HepG2 (cell line): ENCODE data around the gene ZDHHC14. TPM values are rescaled to one million over a fixed set of nuclear protein-coding genes. Genes with fewer than 3 reads are reported as not detected.

Experiments used
- FOSL2 ChIP-seq: sonication (generic); formaldehyde crosslinking; IDR thresholded peaks from 2 replicates; pipeline ENCODE4 v1.4.0; 2020; ENCODE audit warnings: missing genetic modification reagents
- HOXA7 ChIP-seq: sonication (generic); formaldehyde crosslinking; IDR thresholded peaks from 2 replicates; pipeline ENCODE4 v1.8.1; 2022; ENCODE audit warnings: mild to moderate bottlenecking, missing genetic modification reagents, moderate library complexity
- KAT7 ChIP-seq: IDR thresholded peaks from 2 replicates; pipeline ENCODE4 v1.6.1; 2018; ENCODE audit warnings: borderline replicate concordance, missing compliant biosample characterization
- KDM3A ChIP-seq: IDR thresholded peaks from 2 replicates; pipeline ENCODE4 v1.6.1; 2018; ENCODE audit warnings: low read depth, missing compliant biosample characterization
- MAFK ChIP-seq, 2 experiments: IDR thresholded peaks in 1 of 2; conservative IDR thresholded peaks in 1 of 2; 2 replicates each; pipeline ENCODE4 v1.6.1; 2011; ENCODE audit warnings: improper control_type of control experiment in 2 of 2, low read length in 2 of 2
- MEIS1 ChIP-seq: sonication (generic); formaldehyde crosslinking; IDR thresholded peaks from 2 replicates; pipeline ENCODE4 v1.9.0; 2021; ENCODE audit warnings: mild to moderate bottlenecking, missing genetic modification reagents, moderate library complexity, borderline replicate concordance
- TCF7 ChIP-seq: sonication (generic); IDR thresholded peaks from 2 replicates; pipeline ENCODE4 v1.6.1; 2016; ENCODE audit warnings: antibody characterized with exemption, low read depth
- ZBTB42 ChIP-seq: sonication (generic); formaldehyde crosslinking; IDR thresholded peaks from 2 replicates; pipeline ENCODE4 v1.5.0; 2020; ENCODE audit warnings: mild to moderate bottlenecking, missing genetic modification reagents
- ZMAT3 ChIP-seq: sonication (generic); formaldehyde crosslinking; conservative IDR thresholded peaks from 2 replicates; pipeline ENCODE4 v1.7.0; 2021; ENCODE audit warnings: missing genetic modification reagents
- ZNF205 ChIP-seq: IDR thresholded peaks from 2 replicates; pipeline ENCODE4 v1.6.1; 2018; ENCODE audit warnings: missing biosample characterization, missing genetic modification reagents
- ZNF44 ChIP-seq: sonication (generic); formaldehyde crosslinking; IDR thresholded peaks from 2 replicates; pipeline ENCODE4 v1.5.1; 2020; ENCODE audit warnings: mild to moderate bottlenecking, missing genetic modification reagents
- ZNF546 ChIP-seq: sonication (generic); formaldehyde crosslinking; conservative IDR thresholded peaks from 2 replicates; pipeline ENCODE4 v1.8.1; 2023; ENCODE audit warnings: mild to moderate bottlenecking, missing genetic modification reagents
- ZNF761 ChIP-seq: sonication (generic); formaldehyde crosslinking; conservative IDR thresholded peaks from 2 replicates; pipeline ENCODE4 v1.4.0; 2020; ENCODE audit warnings: mild to moderate bottlenecking, missing genetic modification reagents
- ZSCAN22 ChIP-seq: sonication (generic); formaldehyde crosslinking; IDR thresholded peaks from 2 replicates; pipeline ENCODE4 v1.4.0; 2020; ENCODE audit warnings: mild to moderate bottlenecking, missing genetic modification reagents
- polyA plus RNA-seq, 8 experiments: library from polyadenylated mRNA; depleted of rRNA in 3 of 8; stranded (reverse) in 7 of 8; unstranded in 1 of 8; fragments of >200 nt; fragmentation: Illumina TruSeq in 4 of 8; extraction: Trizol in 4 of 8; gene quantifications; 2 replicates each; pipeline versions ENCODE4 v1.2.1 to v1.2.3, GENCODE V29; 2011 to 2016; ENCODE audit warnings: low read depth in 4 of 8, missing spikeins in 1 of 8, mixed read lengths in 1 of 8; ENCODE audit not compliant: insufficient read depth in 1 of 8
- total RNA-seq, 5 experiments: library from RNA; depleted of rRNA; stranded (reverse); fragments of >200 nt; fragmentation: Illumina TruSeq; extraction: Trizol; gene quantifications; 2 replicates each; pipeline ENCODE4 v1.2.3, GENCODE V29; 2016; ENCODE audit warnings: low read depth in 1 of 5
- TF ChIP-seq, protein P1 (sequence below): sonication (generic); formaldehyde crosslinking; conservative IDR thresholded peaks from 2 replicates; pipeline ENCODE4 v1.4.0; 2020; ENCODE audit warnings: mild to moderate bottlenecking, missing genetic modification reagents, moderate library complexity
- TF ChIP-seq, protein P2 (sequence below): sonication (generic); formaldehyde crosslinking; IDR thresholded peaks from 2 replicates; pipeline ENCODE4 v1.9.0; 2021; ENCODE audit warnings: missing genetic modification reagents, borderline replicate concordance
- TF ChIP-seq, protein P3 (sequence below): sonication (generic); formaldehyde crosslinking; IDR thresholded peaks from 2 replicates; pipeline ENCODE4 v1.4.0; 2020; ENCODE audit warnings: mild to moderate bottlenecking, low read depth, missing genetic modification reagents
- TF ChIP-seq, protein P4 (sequence below): sonication (generic); formaldehyde crosslinking; IDR thresholded peaks from 2 replicates; pipeline ENCODE4 v1.8.0; 2022; ENCODE audit warnings: missing genetic modification reagents, mild to moderate bottlenecking, borderline replicate concordance
- TF ChIP-seq, protein P5 (sequence below): sonication (generic); formaldehyde crosslinking; conservative IDR thresholded peaks from 2 replicates; pipeline ENCODE4 v1.4.0; 2020; ENCODE audit warnings: missing genetic modification reagents

ZDHHC14 gene
- total and polyA plus RNA-seq, 2 of the 13 experiments (the other 11 are each of a cell fraction or from before 2014, with no cell fraction given), result 3.7 to 9.5 TPM

DNA sequence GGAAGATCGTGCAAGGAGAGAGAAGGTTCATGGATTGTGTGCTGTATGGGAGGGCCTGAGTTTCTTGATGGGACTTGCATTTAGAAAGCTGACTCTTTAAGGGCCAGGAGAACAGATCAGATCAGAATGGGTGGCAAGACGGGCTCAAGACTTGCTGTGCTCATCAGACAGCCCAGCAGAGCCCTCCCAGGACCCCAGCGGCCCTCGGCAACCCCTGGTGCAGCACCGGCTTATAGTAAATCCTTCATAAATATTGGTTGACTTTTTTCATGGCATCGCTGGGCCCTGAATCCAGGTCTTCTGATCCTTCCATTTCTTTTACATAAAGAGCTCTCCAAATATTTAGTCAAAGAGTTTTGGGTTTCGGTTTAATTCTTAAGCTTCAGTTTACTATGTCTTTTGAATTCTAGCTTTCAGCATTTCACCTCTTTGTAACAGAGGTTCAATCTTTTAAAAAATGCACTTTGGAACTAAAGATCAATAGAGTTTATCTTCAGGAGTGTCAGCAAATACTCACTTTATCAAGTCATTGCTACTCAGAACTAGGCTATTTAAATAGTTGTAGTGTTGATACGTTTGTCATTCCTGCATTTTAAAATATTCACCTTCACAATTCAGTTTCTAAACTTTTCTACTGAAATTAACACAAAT lies 205.6 kb downstream of the ZDHHC14 start (continued):
- TF ChIP-seq, protein P1, sequence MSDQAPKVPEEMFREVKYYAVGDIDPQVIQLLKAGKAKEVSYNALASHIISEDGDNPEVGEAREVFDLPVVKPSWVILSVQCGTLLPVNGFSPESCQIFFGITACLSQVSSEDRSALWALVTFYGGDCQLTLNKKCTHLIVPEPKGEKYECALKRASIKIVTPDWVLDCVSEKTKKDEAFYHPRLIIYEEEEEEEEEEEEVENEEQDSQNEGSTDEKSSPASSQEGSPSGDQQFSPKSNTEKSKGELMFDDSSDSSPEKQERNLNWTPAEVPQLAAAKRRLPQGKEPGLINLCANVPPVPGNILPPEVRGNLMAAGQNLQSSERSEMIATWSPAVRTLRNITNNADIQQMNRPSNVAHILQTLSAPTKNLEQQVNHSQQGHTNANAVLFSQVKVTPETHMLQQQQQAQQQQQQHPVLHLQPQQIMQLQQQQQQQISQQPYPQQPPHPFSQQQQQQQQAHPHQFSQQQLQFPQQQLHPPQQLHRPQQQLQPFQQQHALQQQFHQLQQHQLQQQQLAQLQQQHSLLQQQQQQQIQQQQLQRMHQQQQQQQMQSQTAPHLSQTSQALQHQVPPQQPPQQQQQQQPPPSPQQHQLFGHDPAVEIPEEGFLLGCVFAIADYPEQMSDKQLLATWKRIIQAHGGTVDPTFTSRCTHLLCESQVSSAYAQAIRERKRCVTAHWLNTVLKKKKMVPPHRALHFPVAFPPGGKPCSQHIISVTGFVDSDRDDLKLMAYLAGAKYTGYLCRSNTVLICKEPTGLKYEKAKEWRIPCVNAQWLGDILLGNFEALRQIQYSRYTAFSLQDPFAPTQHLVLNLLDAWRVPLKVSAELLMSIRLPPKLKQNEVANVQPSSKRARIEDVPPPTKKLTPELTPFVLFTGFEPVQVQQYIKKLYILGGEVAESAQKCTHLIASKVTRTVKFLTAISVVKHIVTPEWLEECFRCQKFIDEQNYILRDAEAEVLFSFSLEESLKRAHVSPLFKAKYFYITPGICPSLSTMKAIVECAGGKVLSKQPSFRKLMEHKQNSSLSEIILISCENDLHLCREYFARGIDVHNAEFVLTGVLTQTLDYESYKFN (CRISPR knock-in tag), result peak; percentile 92
- TF ChIP-seq KAT7 (CRISPR knock-in tag), result no peak; the same call in 1 of the 2 replicates
- no peak for TF ChIP-seq FOSL2
- no peak for TF ChIP-seq ZMAT3 (CRISPR knock-in tag)
- TF ChIP-seq, protein P2, sequence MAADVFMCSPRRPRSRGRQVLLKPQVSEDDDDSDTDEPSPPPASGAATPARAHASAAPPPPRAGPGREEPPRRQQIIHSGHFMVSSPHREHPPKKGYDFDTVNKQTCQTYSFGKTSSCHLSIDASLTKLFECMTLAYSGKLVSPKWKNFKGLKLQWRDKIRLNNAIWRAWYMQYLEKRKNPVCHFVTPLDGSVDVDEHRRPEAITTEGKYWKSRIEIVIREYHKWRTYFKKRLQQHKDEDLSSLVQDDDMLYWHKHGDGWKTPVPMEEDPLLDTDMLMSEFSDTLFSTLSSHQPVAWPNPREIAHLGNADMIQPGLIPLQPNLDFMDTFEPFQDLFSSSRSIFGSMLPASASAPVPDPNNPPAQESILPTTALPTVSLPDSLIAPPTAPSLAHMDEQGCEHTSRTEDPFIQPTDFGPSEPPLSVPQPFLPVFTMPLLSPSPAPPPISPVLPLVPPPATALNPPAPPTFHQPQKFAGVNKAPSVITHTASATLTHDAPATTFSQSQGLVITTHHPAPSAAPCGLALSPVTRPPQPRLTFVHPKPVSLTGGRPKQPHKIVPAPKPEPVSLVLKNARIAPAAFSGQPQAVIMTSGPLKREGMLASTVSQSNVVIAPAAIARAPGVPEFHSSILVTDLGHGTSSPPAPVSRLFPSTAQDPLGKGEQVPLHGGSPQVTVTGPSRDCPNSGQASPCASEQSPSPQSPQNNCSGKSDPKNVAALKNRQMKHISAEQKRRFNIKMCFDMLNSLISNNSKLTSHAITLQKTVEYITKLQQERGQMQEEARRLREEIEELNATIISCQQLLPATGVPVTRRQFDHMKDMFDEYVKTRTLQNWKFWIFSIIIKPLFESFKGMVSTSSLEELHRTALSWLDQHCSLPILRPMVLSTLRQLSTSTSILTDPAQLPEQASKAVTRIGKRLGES, result no peak
- peak; percentile 57 to 74; a peak in 3 of 4 replicates for TF ChIP-seq MAFK (conservative IDR thresholded peaks at IDR 0.05 in 1 of 2, IDR thresholded peaks at IDR 0.05 in 1 of 2; ENCODE audit: low read length in 2 of 2)
- no peak for TF ChIP-seq ZBTB42
- TF ChIP-seq, protein P3, sequence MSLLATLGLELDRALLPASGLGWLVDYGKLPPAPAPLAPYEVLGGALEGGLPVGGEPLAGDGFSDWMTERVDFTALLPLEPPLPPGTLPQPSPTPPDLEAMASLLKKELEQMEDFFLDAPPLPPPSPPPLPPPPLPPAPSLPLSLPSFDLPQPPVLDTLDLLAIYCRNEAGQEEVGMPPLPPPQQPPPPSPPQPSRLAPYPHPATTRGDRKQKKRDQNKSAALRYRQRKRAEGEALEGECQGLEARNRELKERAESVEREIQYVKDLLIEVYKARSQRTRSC (CRISPR knock-in tag), result no peak
- TF ChIP-seq ZNF205 (CRISPR knock-in tag), result peak; percentile 56; the same call in 1 of the 2 replicates
- TF ChIP-seq, protein P4, sequence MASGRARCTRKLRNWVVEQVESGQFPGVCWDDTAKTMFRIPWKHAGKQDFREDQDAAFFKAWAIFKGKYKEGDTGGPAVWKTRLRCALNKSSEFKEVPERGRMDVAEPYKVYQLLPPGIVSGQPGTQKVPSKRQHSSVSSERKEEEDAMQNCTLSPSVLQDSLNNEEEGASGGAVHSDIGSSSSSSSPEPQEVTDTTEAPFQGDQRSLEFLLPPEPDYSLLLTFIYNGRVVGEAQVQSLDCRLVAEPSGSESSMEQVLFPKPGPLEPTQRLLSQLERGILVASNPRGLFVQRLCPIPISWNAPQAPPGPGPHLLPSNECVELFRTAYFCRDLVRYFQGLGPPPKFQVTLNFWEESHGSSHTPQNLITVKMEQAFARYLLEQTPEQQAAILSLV, result no peak
- no peak for TF ChIP-seq ZSCAN22 (CRISPR knock-in tag)
- no peak for TF ChIP-seq ZNF546 (CRISPR knock-in tag)
- TF ChIP-seq MEIS1, result no peak
- TF ChIP-seq TCF7, result peak; percentile 59; the same call in 1 of the 2 replicates
- TF ChIP-seq KDM3A (CRISPR knock-in tag), result no peak
- 0 out of 2 replicates have a peak, but pooled peaks have one; percentile 1 for TF ChIP-seq ZNF44 (CRISPR knock-in tag)
- no peak for TF ChIP-seq HOXA7 (CRISPR knock-in tag)
- TF ChIP-seq, protein P5, sequence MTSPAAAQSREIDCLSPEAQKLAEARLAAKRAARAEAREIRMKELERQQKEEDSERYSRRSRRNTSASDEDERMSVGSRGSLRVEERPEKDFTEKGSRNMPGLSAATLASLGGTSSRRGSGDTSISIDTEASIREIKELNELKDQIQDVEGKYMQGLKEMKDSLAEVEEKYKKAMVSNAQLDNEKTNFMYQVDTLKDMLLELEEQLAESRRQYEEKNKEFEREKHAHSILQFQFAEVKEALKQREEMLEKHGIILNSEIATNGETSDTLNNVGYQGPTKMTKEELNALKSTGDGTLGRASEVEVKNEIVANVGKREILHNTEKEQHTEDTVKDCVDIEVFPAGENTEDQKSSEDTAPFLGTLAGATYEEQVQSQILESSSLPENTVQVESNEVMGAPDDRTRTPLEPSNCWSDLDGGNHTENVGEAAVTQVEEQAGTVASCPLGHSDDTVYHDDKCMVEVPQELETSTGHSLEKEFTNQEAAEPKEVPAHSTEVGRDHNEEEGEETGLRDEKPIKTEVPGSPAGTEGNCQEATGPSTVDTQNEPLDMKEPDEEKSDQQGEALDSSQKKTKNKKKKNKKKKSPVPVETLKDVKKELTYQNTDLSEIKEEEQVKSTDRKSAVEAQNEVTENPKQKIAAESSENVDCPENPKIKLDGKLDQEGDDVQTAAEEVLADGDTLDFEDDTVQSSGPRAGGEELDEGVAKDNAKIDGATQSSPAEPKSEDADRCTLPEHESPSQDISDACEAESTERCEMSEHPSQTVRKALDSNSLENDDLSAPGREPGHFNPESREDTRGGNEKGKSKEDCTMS (CRISPR knock-in tag), result no peak
- no peak for TF ChIP-seq ZNF761 (CRISPR knock-in tag)
